Fibroblast of mammary gland (primary cell): ENCODE measurements around the gene GFPT2.

Experiments
- DNase-seq: peaks from one replicate; pipeline ENCODE4 v3.0.0-alpha.2; 2010; ENCODE audit warnings: low read depth
- H3K4me3 ChIP-seq: 2 replicates; pipeline ENCODE4 v1.5.1; 2011; ENCODE audit warnings: low read depth, mild to moderate bottlenecking, low read length, moderate library complexity; ENCODE audit not compliant: control insufficient read depth
- CTCF ChIP-seq: conservative IDR thresholded peaks from 2 replicates; pipeline ENCODE4 v1.5.1; 2011; ENCODE audit warnings: low read depth, low read length, inconsistent platforms; ENCODE audit not compliant: control insufficient read depth, insufficient read depth

GFPT2 gene

GRCh38 chr5:180352116-180353047 is 754 bp downstream of the GFPT2 start:
- DNase-seq: no peak
- TF ChIP-seq CTCF: no peak
- H3K4me3 ChIP-seq: peak overlapping the region; percentile 81

GRCh38 chr5:180350711-180351465 is 2.2 kb downstream of the GFPT2 start:
- peak overlapping the region; percentile 81 for H3K4me3 ChIP-seq
- DNase-seq: no peak
- no peak for TF ChIP-seq CTCF

GRCh38 chr5:180350296-180350695 is 2.8 kb downstream of the GFPT2 start:
- peak overlapping the region; percentile 81 for H3K4me3 ChIP-seq
- DNase-seq: no peak
- TF ChIP-seq CTCF: no peak

GRCh38 chr5:180349391-180349790 is 3.7 kb downstream of the GFPT2 start:
- no peak for DNase-seq
- TF ChIP-seq CTCF: no peak
- no peak overlapping the region for H3K4me3 ChIP-seq

- no peak for TF ChIP-seq CTCF
- H3K4me3 ChIP-seq: no peak overlapping the region
- no peak for DNase-seq
Measured at GRCh38 chr5:180348336-180348735, 4.8 kb downstream of the GFPT2 start.

GRCh38 chr5:180347702-180348101 is 5.4 kb downstream of the GFPT2 start:
- TF ChIP-seq CTCF: no peak
- no peak for DNase-seq
- no peak overlapping the region for H3K4me3 ChIP-seq
